T-helper 22 cell (primary cell): ENCODE measurements around the gene FAM234B.

Experiments
- DNase-seq: peaks from one replicate; pipeline ENCODE4 v3.0.0-alpha.2; 2020; ENCODE audit warnings: low read depth

Gene FAM234B, protein sequence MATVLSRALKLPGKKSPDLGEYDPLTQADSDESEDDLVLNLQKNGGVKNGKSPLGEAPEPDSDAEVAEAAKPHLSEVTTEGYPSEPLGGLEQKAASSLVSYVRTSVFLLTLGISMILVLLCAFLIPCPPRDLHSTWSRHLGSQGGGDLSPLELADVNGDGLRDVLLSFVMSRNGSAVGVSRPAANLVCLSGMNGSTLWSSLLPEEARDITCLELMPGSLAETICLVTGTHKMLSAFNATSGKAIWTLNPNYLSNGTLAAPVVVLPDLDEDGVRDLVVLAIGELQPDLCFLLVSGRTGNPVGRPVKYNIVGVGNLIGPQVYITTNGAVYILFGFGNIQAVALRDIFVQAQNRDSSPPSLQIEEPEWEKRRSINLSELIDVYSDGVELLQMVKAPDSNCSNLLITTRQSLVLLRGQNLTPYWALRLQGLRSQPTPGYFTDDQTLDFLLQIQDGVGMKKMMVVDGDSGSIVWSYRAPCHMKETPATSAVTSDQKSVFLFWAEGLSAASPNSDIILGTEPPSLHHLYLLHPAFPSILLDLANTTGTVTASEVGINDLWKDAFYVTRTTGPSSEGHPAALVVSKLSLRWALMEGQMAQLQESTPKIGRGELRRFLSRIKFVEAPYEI

DNA sequence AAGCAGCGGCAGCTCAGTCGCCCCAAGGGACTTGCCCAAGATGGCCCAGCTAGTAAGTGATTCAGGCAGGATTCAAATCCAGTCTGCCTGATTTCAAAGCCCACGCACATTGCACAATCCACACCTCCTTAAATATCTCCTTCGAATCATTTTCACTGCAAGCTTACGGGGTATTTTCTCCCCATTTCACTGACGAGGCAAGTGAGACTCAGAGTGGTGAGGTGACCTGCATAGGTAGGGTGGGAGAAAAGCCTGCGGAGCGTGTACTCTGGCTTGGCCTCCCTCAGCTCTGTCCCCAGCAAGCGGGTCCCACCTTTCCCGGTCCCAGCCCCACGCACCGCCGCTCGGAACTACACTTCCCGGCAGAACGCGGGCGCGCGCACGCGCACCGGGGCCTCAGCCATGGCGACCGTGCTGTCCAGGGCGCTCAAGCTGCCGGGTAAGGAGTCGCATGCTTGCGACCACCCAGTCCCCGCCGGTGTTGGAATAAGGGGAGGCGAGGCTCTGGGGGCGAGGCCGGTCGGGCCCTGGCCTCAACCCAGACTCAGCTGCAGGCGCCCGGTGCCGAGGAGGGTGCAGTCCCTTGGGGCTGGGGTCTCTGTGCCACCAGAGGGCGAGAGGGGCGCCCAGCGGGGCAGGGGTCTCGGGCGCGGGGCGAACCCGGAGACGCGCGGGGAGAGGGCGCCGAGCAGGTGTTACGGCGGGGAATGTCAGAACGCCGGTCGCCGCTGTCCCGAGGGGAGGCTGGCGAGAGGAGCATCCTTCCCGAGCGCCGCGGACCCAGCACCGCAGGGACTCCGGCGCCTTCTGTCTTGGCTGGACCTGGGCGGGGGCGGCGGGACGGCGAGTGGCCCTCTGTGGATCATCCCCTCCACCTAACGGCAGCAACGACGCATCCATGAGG lies at the start of gene FAM234B:
Gene FAM234B (plus strand): TSS at position 380 of the 904 bp plus-strand sequence. CDS start 23 bp downstream, at position 403.
- DNase-seq: peak; percentile 26

DNA sequence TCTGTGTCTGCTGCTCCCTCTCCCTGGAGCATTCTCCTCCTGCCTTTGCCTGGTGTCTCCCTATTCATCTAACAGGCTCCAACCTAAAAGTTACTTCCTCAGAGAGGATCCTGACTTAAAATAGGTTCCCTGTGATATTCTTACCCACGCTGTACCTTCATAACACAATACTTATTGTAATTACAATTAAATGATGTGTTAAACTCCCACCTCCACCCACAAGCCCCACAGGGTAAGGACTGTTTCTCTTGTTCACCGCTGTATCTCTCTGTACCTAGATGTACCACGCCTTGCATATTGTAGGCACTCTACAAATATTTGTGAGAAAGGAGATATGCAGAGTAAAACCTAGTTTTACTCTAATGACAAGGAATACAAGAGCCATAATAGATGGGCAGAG lies 49.1 kb upstream of the FAM234B start:
- DNase-seq: no peak

DNA sequence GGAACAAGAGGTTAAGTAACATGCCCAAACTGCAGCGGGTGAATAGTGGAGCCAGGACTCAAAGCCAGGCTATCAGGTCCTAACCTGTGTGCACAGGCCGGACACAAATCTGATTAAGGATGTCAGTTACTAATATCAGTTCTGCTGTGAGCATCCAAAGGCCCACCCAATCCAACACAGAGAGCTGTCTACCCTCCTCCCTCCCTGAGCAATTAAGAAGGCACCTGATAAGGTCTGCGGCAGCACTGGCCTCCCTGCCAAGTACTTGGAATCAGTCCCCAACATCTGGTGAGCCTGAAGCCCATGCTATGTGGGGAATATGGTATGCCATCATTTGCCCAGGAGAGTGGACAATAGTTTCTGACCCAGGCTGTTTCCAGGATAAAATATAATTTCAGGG lies 48.0 kb upstream of the FAM234B start:
- no peak for DNase-seq

DNA sequence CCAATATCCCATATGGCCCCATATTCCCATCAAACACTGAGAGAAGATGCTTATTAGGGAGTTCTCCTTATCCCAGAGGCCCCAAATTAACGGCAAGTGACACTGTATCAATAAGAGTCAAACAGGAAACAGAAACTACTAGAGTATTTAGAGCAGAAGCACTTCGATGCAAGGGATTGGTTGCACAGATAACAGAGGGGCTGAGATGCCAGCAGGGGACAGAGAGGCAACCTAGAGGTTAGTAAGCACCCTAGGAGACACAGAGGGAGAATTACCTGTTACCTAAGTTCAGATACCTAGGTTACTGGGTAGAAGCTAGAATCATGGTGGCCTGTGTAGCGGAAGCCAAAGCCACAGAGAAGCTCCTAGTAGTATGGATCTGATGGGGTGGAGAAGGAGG lies 47.0 kb upstream of the FAM234B start:
- DNase-seq: no peak

DNA sequence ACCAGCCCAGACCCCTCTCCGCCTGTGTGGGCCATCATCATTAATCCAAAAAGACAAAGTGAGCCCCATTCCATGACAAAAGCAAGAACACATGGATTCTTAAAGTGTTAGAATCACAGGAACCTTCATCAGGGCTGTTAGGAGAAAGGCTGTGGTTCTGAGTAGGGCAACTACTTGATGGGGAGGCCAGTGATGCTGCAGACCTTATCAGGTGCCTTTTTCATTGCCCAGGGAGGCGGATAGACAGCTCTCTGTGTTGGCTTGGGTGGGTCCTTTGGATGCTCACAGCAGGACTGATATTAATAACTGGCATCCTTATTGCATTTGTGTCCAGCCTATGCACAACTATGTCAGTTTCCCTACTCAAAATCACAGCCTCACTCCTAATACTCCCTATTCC lies 46.4 kb upstream of the FAM234B start:
- no peak for DNase-seq

DNA sequence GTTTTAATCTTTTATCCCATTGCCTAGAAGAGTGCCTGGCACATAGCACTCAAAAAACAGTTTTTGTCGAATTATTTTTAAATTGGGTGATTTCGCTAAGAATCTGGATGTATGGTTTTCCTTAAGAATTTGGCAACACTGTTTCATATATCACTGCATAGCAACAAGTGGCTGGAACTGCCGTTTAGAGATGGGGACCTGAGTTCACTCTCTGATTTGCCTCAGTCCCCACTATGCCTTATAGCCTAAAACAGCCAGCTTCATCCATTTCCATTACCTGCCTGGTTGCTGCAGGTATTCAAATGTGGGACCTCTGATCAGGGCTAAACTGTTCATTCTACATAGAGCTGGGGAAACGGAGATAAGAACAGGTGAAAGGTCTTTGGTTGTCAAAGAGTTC lies 45.9 kb upstream of the FAM234B start:
- DNase-seq: no peak

DNA sequence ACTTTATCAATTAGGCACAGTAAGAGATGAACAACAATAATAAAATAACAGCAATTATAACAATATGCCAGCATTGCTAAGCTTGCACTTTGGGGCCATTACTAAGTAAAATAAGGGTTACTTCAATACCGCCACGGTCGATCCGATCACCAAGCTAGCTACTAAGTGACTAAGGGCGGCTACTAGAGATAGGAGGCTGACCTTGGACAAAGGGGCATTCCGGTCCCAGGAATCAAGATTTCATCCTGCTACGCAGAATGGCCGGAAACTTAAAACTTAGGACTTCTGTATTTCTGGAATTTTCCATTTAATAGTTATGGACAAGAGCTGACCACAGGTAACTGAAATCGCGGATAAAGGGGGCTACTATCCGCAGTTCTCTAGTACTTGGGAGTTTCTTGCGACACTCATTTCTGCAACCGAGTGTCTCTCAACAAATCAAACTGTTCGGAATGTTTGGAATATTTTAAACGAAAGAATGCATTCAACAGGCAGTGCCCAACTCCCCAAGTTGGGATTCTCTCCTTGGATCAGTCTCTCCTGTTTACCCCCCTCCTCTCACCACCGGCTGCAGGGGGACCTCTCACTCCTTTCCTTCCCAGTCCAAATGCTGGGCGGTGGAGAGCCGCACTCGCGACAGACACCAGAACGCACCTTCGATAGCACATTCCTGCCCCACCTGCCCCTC lies 44.8 kb upstream of the FAM234B start:
- no peak for DNase-seq

DNA sequence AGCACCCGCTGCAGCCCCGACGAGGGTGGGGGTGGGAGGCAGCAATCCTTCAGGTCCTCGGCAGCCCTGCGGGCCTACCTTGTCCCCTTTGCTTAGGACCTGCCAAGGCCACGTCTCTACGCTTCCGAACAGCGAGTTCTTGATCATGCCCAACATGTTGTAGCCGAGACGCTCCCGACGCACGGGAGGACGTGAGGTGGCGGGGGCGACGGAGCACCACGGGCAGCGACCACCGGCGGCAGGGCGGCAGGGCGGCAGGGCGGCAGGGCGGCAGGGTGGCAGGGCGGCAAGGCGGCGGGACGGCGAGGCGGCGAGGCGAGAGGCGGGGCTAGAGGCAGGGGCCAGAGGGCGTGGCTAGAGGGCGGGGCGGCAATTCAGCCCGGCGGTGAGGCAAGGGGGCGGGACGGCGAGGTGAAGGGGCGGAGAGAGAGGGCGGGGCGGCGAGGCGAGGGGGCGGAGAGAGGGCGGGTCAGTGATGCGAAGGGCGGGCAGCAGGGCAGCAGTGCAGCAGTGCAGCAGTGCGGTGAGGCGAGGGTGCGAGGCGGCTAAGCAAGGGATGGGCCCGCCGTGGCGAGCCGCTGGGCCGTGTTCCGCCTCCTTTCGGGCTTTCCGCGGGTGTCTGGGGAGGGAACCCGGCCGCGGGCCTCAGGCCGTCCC lies 44.1 kb upstream of the FAM234B start, which contains the start of gene HEBP1:
Gene HEBP1 (minus strand): TSS at position 307 of the 657 bp plus-strand sequence. CDS start 151 bp downstream, at position 156.
- peak; percentile 88 for DNase-seq

DNA sequence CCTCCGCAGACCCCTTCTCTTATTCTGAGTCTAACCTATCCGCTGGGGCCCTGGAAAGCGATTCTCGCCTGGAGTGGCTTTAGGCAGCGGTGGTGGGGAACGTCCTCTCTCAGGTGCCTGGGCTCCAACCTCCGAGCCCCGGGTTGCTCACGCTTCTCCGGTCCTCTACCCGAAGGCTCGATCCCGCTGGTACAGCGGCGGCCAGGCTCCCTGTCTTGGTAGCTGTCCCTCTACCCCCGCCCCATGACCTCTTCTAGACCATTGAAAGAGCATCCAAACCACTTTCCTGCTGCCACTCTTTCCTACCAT lies 43.6 kb upstream of the FAM234B start:
- DNase-seq: no peak

DNA sequence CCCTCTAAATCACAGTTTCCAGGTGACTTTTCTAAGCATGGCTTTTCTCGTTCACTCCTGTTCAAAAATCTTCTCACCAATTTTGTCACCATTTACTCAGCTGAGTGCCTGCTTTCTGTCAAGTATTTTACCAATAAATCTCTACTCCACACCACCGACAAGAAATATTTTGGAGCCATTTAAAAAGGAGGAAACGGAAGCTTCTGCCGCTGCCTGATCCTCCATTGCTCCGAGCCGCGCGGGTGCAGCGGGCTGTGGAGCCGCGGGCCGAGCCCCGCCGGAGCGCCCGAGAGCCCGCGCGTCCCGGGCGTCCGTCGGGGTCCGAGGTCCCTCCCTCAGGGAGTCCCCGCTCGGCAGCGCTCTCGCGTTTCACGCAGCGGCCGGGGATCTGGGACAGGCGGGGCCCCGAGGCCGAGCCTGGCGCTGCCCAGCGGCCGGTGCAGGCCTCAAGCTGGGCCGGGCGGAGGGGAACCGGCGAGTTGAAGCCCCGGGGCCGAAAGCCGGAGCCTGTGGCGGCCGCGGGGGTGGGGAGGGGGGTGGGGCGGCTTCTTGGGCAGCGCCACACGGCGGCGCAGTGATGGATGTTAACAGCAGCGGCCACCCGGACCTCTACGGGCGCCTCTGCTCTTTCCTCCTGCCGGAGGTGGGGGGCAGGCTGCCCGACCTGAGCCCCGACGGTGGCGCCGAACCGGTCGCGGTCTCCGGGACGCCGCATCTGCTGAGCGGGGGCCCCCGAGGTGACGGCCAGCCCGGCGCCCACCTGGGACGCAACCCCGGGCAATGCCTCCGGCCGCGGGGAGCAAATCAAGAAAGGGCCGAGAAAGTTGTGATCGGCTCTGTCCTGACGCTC lies 43.0 kb upstream of the FAM234B start:
- peak; percentile 17 for DNase-seq

DNA sequence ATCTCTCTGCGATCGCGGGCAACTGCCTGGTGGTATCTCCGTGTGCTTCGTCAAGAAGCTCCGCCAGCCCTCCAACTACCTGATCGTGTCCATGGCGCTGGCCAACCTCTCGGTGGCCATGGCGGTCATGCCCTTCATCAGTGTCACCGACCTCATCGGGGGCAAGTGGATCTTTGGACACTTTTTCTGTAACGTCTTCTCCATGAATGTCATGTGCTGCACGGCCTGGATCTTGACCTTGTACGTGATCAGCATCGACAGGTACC lies 42.5 kb upstream of the FAM234B start:
- no peak for DNase-seq

DNA sequence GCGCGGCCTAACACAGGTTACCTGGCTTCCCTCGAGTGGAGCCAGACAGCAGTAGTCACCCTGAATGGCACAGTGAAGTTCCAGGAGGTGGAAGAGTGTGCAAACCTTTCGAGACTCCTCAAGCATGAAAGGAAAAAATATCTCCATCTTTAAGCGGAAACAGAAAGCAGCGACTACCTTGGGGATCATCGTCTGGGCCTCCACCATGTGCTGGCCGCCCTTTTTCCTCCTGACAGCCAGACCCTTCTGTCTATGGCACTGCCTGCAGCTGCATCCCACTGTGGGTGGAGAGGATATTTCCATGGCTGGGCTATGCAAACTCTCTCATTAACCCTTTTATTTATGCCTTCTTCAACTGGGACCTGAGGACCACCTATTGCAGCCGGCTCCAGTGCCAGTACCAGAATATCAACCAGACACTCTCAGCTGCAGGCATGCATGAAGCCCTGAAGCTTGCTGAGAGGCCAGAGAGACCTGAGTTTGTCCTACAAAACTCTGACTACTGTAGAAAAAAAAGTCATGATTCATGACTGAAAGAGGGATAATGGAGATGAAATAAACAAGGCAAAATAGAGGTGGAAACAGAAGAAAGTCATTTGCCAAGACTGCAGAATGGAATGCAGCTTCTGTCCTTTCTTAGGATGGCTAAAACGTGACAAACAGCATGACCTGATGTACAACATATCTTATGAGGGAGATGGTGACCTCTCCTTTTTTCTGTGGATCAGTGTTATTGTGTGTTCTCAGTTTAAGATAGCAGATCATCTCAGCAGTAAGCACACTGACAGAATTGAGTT lies 41.7 kb upstream of the FAM234B start:
- no peak for DNase-seq

DNA sequence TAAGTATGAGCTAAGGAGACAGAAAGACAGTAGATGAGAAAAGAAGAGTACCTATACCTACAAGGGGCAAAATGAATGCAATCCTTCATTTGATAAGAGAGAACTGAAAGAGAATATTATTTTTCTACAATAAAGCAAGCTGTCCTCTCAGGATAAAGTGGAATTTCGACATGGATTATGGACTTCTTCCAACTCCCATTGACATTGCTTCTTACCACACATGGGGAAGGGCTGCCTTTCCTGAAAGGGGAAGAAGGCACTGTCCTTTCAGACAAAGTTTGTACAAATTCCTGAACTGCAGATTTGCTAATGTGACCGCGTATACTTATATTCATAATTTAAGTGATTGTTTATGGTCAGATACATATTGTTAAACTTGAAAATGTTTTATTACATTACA lies 39.8 kb upstream of the FAM234B start:
- no peak for DNase-seq

DNA sequence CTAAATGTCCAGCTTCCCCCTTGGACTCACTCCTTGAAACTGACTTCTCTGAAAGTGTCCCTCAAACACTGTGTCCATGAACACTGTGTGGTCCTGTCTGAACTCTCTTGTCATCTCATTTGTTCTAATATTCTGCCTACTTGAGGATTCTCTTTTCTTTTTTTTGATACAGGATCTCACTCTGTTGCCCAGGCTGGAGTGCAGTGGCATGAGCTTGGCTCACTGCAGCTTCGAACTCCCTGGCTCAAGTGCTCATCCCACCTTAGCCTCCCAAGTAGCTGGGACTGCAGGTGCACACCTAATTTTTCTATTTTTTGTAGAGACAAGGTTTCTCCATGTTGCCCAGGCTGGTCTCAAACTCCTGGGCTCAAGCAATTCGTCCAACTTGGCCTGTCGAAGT lies 39.2 kb upstream of the FAM234B start:
- DNase-seq: no peak

DNA sequence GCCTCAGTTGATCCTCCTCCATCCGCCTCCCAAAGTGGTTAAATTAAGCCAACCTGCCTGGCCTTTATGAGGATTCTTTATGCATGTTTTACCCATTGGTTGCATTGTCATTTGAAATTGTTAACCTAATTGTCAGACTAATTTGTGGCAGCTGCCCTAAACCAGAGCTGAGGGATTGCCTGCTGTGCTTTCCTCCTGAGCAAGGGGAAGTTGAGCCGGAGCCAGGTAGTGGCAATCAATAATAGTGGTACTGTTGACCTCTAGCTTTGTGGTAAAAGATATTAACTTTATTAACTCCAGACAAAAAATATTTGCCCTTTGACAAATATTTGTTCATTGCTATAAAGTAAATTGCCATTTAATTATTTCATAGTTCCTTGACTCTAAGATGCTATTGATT lies 38.5 kb upstream of the FAM234B start:
- DNase-seq: no peak

DNA sequence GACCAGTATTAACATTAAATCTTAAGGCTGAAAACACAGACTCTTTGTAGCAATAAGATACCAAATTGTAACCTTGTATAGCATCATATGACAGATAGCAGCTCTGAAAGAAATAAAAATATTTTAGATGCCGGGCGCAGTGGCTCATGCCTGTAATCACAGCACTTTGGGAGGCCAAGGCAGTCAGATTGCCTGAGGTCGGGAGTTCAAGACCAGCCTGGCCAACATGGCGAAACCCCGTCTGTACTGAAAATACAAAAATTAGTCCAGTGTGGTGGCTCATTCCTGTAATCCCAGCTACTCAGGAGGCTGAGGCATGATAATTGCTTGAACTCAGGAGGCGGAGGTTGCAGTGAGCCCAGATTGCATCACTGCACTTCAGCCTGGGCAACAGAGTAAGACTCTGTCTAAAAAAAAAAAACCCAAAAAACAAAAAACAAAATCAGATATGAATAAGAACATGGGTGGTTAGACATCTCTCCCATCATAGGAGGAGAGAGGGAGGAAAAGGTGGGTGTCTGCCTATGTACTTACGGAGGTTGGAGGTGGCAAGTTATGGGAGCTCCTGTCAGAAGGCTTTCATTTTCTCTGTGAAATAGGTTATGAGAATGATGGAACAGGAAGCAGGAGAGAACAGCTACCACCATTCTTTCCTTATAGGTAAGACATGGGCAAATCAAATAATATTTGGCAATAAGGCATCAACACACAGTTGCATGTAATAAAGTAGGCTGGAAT lies 36.5 kb upstream of the FAM234B start:
- no peak for DNase-seq

DNA sequence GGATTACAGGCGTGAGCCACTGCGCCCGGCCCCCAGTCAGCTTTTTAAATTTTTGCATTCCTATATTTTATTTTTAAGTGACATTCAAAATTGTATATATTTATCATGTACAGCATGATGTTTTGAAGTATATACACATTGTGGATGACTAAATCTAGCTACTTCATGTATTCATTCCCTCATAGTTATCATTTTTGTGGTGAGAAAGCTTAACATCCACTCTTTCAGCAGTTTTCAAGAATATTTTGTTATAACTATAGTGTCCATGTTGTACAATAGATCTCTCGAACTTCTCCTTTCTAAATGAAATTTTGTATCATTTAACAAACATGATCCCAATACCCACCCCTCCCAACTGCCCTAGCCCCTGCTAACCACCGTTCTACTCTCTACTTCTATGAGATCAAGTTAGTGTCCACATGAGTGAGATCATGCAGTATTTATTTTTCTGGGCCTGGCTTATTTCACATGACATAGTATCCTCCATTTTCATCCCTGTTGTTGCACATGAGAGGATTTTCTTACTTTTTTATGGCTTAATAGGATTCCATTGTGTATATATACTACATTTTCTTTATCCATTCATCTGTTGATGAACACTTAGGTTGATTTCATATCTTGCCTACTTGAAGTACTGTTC lies 35.3 kb upstream of the FAM234B start:
- no peak for DNase-seq

DNA sequence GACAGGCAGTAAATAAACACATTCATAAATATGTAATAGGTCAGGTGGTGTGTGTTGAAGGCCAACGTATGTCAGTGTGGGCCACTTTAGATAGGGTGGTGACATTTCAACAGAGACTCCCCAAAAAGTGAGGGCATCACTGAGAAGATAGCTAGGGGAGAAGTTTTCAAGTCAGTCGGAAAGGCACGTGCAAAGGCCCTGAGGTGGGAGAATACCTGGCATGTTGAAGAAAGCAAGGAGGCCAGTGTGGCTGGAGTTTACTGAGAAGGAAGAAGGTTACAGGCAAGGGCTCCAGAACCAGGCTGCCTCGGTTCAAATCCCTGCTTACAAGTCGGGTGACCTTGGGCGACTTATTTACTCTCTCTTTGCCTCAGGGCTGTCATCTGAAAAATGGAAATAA lies 33.1 kb upstream of the FAM234B start:
- DNase-seq: no peak

DNA sequence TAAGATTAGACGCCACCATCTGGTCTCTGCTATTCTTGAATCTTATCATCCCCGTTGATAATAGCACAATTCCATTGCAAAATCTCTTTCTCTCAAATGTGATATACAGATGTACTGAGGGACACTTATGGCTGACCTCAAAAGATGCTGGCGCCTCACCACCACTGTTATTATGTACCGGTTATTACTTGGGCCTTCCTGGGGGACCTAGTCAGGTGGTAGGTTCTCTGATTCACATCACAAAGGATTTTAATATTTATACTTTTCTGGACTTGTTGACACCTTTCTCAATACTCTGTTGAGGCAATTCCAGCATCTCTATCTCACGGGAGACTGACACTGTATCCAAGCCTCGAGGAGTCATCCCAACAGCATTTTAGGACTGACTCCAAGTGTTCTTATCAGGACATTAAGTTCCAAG lies 21.3 kb upstream of the FAM234B start:
- no peak for DNase-seq
